Midbrain (tissue), 1 donor: ENCODE measurements around the gene DSE.

Experiments
- DNase-seq: peaks from one replicate; lab custom pipeline; 2025; lab: John Stamatoyannopoulos, UW

The DSE gene

DNA sequence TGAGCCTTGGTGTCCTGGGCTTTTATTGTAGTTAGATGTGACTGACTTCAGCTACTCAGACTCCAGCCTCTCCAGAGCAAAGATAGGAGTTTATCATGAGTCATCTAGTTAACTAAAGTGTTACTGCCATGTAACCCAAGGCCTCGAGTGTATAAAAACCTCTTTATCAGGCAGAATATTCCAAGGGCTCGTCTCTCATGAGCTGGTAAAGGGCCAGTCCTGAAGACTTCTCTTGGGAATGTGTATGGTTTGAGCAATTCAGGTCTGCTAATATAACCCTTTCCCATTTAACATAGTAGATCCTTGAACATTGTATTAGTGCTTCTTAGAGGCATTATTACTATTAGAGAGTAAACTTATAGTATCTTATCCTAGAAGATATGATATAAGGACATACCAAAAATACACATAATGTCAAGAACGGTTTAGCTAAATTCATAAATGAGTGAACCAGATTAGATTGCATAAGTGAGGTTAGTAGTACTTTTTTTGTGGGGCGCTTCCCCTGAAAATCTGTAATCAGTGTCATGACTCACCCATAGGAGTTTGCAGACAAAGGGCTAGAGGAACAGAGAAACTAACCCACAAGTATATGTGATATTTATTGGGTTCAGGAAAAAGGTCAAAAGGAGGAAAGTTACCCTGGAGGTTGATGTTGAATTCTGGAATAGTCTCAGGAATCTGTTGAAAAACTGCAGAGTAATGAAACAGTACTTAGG lies 16.0 kb downstream of the DSE start:
- DNase-seq: no peak

DNA sequence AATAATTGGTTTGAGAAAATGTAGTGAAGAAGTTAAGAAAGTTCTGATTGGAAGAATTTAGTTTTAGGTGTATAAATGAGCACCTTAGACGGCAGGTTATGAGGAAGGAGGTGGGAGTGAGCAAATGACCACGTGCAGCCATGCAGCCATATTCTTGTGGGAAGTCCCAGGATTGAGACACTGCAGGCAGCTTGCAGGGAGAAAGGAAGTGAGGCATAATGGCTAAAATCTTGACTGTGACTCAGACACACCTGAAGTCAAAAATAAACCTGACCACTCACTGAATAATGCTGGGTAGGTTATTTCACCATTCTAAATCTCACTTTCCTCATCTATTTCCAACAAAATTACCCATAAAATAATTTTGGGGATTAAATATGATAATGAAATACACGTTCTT lies 16.6 kb downstream of the DSE start:
- DNase-seq: no peak

DNA sequence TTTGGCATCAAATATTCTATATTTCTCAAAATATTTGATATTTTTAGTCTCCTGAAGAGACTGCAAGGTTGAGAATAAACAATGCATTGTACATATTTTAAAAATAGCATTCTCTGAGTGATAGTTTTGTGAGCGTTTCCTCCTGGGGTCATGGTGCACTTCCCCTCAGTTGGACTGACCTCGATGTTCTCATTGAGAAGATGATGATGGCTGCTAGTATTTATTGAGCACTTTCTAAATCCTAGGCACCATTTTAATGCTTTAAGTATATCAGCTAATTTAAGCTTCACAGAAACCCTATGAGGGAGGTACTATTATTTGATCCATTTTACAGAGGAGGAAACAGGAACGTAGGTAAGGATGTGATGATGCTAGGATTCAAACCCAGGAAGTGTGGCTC lies 18.2 kb downstream of the DSE start:
- no peak for DNase-seq

DNA sequence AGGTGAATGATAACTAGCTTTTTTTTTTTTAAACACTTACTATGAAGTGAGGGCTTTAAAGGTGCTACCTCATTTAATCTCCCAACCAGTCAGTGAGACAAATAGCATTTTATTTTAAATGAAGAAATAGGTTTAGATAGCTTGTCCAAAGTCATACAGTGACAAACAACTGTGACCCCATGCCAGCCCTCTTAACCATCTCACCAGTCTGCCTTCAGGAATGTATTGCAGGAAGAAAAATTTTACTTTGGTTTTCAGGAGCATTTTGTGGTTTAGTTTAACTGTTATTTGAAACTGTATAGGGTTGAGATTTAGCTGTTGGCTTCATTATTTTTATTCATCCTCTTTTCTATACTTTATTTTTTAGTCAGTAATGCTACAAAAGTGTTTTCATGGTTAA lies 18.6 kb downstream of the DSE start:
- no peak for DNase-seq

DNA sequence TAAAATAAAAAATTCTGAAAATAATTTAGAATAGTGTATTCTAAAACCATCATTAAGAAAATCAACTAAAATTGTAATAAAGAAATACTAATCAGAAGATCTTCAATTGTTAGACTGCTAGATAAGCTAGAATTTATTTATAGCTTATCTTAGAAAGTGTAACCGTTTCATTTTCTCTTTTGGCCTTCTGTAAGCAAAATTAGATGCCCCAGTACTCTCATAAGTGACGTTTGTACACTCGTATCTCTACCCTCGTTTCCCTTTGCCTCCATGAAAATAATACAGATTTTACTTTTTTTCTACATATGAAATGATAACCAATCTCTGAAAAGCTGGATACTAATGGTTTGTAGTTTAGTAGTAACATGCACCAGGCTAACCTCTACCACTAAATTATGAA lies 19.8 kb downstream of the DSE start:
- no peak for DNase-seq

DNA sequence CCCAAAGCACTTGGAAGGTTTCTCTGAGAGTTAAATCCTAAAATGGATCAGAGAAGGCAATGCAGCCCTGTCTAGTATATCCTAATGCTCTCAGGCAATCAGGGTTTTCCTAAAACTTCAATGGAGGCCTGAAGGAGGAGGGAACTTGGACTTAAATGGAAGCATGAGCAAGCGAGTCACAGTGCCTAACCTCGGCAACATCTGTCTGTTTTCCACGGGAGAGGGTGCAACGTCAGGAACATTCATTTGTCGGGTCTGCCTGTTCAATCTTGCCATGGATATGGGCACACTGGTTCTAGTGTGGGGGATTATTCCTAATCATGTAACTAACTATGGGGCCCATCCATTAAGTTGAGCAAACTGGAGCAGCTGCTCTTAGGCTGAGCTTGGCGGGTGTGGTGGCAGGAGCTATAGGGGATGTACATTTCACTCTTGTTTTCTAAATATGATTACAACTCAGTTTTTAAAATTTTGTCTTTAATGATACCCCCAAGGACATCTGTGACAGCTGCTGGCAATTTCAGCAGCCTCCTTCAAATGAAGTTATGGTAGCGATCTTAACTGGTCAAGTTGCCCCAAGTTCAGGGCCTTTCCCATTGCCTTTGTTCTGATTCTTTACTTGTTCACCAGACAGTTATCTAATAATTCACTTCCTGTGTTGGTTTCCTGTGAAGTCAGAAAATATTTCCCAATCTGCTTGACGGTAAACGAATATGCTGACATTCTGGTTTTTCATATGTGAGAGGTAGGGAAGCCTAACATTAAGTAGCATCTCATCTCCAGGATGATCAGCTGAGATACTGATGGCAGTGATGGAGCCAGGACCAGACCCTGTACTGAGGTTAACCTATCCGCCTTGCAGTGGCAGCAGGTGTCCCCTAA lies 21.6 kb downstream of the DSE start:
- DNase-seq: no peak

DNA sequence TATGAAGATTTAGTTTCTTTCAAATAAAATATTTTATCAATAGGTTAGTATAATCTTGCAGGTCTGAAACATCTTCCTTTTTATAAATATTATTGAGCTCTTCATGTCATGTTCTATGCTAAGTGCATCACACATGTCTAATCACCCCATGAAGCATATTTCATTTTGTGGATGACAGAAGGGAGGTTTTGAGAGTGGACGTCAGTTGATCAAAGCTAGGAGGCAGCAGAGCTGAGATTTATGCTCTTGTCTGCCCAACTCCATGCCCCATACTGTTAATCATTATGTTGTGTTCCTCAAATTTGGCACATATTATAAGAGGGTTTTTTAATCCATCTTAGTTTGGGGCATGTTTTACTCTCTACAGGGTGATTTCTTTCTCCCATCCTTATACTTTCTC lies 22.7 kb downstream of the DSE start:
- DNase-seq: no peak

DNA sequence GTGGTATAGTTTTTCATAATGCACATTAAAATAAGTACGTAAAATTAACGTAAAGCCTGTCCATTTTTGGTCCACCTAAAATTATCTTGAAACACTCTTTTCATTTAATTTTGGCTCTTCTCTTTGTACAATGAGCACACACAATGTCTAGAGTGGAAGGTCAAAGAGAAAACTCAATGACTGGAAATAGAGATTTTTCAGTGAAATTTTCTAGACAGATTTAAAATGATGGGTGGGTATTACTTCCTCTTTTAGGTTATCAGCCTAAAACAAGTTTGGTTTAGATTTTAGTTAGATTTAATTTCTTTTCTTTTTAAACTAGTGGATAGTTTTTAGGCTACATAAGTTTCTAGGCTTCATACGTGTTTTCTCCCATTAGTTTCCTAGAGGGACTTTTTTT lies 24.9 kb downstream of the DSE start:
- DNase-seq: no peak

DNA sequence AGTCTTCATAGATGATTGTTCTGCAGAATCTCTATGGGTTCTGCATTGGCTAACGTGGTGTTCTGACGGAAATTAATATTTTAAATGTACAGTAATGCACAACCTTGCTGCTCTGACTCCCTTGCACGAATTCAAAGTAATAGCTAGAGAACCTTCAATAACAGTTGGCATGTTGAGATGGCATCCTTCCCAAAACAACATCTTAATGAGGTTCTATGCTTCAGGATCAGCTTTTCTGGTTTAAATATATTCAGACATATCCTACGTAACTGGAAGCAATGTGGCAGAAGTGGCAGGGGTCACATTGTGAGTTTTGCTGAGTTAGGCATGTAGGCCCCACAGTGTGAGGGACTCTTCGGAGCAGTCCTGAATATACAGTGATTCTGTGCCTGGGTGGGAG lies 25.7 kb downstream of the DSE start:
- DNase-seq: no peak

DNA sequence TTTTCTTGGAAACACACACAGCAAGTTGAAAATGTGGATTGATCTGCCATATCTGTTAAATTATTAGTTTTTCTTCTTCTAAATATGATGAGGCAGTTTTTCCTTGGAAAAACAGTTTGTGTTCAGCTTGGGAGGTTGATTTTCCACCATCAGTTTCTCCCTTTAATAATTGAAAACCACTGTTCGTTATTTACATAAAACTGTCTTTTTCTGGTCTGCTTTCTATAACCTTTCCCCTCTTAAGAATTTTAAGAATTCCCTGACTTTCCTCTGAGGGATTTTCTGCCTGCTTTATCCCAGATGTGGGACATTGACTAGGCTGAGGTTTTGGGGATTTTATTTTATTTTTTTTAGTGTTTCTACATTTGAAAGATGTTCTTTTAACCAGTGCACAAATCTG lies 27.2 kb downstream of the DSE start:
- DNase-seq: no peak

DNA sequence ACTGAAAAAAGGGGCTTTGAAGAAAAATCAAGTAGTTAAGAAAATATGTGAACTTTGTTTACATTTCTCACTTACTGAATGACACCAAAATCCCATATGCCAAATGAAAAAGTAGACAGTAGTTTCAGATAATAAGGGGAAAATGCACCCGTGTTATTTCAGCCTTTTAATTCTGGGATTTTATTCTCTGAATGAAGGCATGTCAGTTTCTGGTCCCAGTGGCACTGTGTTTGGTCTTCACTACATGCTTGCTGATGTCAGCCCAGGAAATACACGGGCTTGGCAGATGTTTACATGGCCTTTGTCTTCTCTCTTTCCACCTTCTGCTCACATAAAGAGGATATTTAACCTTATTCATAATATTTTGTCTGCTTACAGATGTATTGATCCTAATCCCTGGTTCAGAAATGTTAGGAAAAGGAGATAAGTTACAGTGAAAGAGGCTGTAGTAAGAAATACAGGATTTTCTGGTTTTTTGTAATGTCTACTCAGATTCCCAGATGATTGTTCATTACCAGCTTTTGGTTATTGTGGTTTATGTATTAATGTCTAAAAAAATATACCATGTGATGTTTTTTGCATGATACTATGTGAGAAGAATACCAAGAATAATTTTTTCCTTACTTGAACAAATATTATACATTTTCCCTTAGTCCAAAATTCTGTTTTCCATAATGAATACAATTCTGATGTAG lies 27.7 kb downstream of the DSE start:
- no peak for DNase-seq

DNA sequence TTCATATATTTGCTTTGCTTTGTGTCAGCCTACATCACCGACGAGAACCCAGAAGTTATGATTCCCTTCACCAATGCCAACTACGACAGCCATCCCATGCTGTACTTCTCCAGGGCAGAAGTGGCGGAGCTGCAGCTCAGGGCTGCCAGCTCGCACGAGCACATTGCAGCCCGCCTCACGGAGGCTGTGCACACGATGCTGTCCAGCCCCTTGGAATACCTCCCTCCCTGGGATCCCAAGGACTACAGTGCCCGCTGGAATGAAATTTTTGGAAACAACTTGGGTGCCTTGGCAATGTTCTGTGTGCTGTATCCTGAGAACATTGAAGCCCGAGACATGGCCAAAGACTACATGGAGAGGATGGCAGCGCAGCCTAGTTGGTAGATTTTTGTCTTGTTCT lies 28.5 kb downstream of the DSE start:
- DNase-seq: no peak

DNA sequence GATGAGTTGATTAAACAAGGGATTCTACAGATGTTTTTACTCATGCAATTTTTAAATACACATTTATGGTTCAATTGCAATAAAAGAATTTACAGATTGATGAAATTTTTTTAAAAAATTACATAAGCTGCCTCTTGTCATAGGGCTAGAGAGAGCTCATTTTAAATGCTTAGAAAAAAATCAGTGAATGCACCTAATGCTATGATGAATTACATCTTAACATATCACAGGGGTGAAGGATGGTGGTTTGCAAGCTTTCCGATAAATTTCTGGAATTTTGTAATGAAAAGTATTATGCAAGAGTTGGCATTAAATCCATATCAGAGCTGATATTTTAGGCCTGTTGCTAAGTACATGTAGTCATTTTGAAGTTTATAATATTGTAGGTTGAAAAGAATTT lies 29.6 kb downstream of the DSE start:
- no peak for DNase-seq

DNA sequence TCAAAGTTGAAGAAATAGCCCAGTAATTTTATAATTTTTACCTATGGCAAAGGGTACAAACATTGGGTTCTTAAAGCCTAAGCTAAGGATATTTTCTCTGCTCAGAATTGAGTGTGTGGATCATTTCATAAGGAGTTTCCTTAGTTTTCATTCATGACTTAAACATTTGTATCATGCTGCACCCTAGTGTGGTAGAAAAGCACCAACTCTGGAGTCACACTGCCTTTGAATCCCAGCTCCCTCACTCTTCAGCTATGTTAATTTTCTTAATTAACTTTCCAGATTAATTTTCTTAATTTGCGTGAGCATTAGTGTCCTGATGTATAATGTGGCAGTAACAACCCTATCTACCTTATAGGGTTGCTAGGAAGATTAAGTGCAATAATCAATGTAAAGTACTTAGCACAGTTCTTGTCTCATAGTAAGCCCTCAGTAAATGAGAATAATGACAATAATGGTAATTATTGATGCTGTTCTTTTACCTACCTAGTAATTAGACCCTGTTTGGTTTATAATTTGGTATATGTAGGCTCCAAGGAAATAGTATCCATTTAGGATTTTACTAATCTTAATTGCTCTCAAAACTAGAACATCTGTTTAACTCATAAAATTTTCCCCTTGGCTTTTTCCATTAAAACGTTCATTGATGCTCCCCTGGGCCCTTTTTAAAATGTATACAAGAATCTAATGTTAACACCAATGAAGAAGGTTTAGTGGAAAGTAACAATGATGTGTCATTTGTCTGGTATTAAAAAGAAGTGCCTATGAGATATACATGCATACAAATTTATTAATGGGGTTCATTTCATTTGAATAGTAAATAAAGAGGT lies 31.6 kb downstream of the DSE start:
- no peak for DNase-seq

DNA sequence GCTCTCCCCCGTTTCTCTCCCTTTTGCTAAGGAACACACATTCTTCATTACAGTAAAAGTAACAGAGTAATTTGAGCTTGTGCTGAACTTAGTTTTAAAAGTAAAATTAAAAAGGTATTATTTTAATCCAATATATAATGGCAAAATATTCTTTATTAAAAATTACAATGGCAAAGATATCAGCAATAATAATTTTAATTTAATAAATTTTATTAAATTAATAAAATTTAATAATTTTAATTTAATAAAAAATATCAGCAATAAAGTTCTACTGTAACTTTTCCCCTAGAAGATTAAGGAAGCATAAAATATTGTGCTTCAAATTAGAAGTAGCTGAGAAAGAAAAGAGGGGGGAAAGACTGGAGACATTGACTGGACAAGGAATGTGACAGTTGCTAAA lies 32.5 kb downstream of the DSE start:
- DNase-seq: no peak

DNA sequence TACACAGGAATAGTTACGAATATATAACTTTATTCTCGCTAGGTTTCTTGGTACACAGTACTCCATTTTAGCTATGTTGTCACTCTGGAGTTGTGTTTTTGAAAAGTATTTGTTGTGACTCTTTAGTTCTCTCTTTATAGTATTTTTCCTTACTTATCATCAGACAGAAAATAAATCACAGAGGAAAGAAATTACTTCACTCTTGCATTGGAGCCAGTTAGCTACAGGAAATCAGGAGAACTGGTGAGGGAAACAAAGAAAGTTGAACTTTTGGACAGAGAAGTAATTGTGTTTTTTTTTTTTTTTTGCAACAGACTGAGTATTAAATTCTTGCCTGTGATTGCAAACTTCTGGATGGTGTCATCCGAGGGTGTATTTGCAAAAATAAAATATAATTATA lies 33.9 kb downstream of the DSE start:
- DNase-seq: no peak

DNA sequence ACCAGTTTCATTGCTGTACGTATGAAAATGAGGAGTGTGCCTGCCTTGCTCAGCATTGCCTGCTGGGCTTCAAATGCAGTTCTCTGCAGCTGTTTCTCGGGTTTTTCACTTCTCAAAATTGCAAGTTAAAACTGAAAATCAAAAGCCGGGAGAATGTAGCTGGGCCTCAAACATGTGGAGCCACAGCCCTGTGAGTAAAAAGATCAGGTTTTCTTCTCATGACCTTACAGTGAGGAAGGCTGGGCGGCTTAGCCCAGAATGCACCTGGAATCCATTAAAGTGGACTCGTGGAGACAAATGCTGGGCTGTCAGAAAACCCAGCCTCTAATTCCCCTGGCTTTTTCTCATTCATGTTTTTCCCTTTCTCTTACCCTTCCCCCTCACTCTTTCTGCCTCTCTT lies 34.4 kb downstream of the DSE start:
- peak; percentile 34 for DNase-seq

DNA sequence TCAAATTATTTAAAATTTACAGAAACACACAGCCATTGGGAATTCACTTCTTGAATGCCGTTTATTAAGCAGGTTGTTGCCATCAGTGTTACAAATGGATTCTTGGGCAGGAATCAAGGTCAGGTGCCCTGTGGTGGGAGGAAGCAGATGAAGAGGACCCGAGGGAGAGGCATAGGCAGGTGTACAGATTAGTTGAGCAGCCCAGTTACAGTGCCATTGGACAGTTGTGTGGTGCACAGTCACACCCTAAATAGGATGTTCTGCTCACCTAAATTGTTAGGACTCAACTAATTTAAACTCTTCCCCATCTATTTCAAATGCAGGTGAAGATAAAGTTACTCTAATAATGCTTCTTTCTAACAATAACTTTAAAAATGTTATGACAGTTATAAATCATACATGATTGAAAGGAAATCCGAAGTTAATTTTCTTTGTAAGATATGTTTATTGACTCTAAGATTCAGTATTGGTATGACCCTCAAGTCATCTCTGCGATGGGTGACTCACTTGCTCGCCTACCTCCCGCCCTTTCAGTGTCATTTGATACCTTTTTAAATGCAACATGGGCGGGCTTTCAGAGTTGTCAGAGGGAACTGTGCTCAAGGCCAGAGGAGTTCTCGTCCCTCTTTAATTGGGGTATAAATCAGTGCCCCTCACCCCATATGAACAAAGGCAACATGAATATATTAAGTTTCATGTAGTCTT lies 35.1 kb downstream of the DSE start:
- DNase-seq: no peak

DNA sequence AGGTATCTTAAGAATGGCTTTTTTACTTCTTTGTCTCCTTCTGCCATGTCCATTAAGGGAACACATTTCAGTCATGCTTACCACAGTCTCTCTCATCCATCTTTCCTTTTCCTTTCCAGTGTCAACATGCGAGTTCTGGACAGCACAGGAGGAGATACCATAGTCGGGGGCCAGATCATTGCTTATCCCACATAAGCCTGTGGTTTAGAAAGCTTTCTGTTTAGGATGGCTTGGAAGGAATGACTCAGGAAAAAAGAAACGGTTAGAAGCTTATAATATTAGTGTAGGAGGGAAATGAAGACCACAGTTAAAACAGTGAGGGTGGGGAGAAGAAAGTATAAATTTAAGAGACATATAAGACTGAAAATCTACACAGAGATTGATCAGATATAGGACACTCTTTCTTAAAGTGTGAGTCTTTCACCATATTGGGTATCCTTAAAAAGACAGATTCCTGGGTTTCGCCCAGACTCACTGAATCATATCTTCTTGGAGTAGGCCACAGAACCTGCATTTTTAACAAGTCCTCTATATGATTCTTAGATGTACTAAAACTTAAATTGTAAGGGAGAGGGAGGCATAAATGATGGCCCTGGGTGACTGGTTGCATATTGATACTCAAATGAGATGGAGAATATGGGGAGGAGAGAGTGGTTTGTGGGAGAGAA lies 36.1 kb downstream of the DSE start:
- no peak for DNase-seq

DNA sequence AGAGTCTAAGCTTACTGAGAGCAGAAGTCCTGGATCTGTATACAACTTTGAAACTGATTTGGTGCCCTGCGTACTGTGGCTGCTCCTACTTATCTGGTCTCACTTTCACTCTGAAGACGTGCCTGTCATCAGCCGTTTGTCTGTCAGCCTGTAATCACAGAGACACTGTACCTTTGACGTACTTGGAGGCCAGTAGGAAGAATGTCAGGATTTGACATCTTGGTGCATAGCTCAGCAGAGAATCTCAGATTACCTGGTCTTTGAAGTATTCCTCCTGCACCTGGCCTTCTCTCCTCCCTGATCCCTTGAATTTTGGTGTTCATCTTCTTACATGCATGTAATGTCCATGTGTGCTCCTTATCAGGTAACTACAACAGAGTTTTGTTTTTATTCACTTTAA lies 37.7 kb downstream of the DSE start:
- DNase-seq: no peak

DNA sequence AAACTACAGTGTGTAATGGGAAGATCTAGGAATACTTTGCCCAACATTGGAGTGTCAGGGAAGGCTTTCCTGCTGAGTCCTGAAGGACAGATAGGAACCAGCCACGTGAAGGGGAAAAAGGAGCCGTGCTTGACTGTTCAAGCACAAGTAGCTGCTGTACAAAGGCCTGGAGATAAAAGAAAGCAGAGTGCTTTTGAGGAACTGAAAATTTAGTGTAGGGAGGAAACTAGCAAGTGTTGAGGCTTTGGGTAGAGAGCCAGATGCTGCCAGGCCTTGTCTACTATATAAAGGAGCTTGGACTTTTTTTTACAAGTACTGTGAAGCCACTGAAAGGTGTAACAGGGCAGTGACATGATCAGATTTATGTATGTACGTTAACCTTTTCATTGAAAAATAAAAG lies 39.0 kb downstream of the DSE start:
- DNase-seq: peak; percentile 16
